Upper lobe of left lung (tissue), 6 donors: ENCODE measurements around the gene CRYGD. TPM values are rescaled to one million over a fixed set of nuclear protein-coding genes. Genes with fewer than 3 reads are reported as not detected.
"Not testable (repeated sequence)": the region's sequence is repeated elsewhere in the genome, so short reads cannot be mapped to it uniquely, and the experiment has no call there.

Source experiments
- ATAC-seq, 2 donors: fragments of 200-7000 bp; cut with Tn5 transposase; one replicate each; pipeline ENCODE4 v1.9.1; 2022; ENCODE audit warnings: mild to moderate bottlenecking in 2 of 2, moderate library complexity in 2 of 2; ENCODE audit not compliant: low FRiP score in 2 of 2
- DNase-seq, 2 donors: peaks; one replicate each; pipeline ENCODE4 v3.0.0-alpha.2; 2019 to 2020
- H3K27ac ChIP-seq, 4 donors: fragments of 200-600 bp; sonication (generic); one replicate each; pipeline ENCODE4 v1.5.1; 2016 to 2019
- H3K27me3 ChIP-seq, 4 donors: fragments of 200-600 bp; sonication (generic); one replicate each; pipeline ENCODE4 v1.5.1; 2017 to 2019
- H3K36me3 ChIP-seq, 4 donors: fragments of 200-600 bp; sonication (generic); one replicate each; pipeline ENCODE4 v1.5.1; 2016 to 2019
- H3K4me1 ChIP-seq, 4 donors: fragments of 200-600 bp; sonication (generic); one replicate each; pipeline ENCODE4 v1.5.1; 2018 to 2019
- H3K4me3 ChIP-seq, 4 donors: fragments of 200-600 bp; sonication (generic); one replicate each; pipeline ENCODE4 v1.5.1; 2017 to 2019; ENCODE audit warnings: mild to moderate bottlenecking in 2 of 4, moderate library complexity in 1 of 4
- H3K9me3 ChIP-seq, 4 donors: fragments of 200-600 bp; sonication (generic); one replicate each; pipeline ENCODE4 v1.5.1; 2018 to 2019
- CTCF ChIP-seq, 6 experiments: fragments of 450-650 bp in 4 of 6; fragments of 200-600 bp in 2 of 6; sonication (generic) in 2 of 6; IDR thresholded peaks; one replicate each; pipeline ENCODE4 v1.5.1; 2016 to 2019; ENCODE audit warnings: antibody characterized with exemption in 6 of 6
- EP300 ChIP-seq, 4 donors: sonication (generic); formaldehyde crosslinking; IDR thresholded peaks; one replicate each; pipeline ENCODE4 v1.5.1; 2017; ENCODE audit warnings: antibody characterized with exemption in 4 of 4, control low read depth in 2 of 4
- POLR2A ChIP-seq, 4 donors: fragments of 450-650 bp; IDR thresholded peaks; one replicate each; pipeline ENCODE4 v1.5.1; 2016 to 2017; ENCODE audit warnings: antibody characterized with exemption in 4 of 4, mild to moderate bottlenecking in 2 of 4
- POLR2AphosphoS5 ChIP-seq, 2 donors: sonication (generic); formaldehyde crosslinking; IDR thresholded peaks; one replicate each; pipeline ENCODE4 v1.5.1; 2017; ENCODE audit warnings: antibody characterized with exemption in 2 of 2
- WGBS, 2 donors: methylation state at CpG; one replicate each; pipeline ENCODE4 v1.1.5; 2017 to 2018; 5-methylcytosine and 5-hydroxymethylcytosine counted together
- total RNA-seq, 6 donors: library from RNA; depleted of rRNA in 4 of 6; stranded (reverse); fragments of >200 nt in 4 of 6; gene quantifications; one replicate each; pipeline versions ENCODE4 v1.1.0 to v1.2.1, GENCODE V29; 2016 to 2021
- donor health status: DM: no; HTN: no; CAD: no; lungs with moderate emphysema.
- donor health status: DM: no; HTN: yes; CAD: no; lungs with severe emphysema.

The CRYGD gene
- total RNA-seq, 6 donors from 2014 or later = not detected

DNA sequence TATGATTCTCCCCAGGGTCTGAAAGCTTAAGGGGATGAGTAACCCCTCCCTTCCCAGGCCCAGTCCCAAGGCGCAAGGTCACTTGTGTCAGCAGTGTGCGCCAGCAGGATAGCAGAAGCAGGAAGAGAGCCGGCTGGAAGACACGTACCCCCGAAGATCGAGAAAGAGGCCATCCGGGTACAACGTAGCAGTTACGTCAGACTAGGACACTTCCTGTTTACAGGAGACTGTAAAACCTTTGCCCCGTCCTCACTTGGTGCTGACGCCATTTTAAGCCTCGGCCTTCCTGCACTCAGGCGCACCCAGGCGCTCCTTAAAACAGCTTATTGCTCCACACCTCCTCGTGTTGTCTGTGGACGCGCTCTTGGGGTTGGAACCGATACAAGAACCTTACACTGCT, 15.1 kb upstream of the CRYGD start:
- ATAC-seq (no peak), DNase-seq (no peak)
- WGBS, 2 donors = 83 to 85% methylated on average over 18 of the region's 18 CpGs
- TF ChIP-seq POLR2A (IDR thresholded peaks at IDR 0.05) = no peak
- no peak for TF ChIP-seq EP300 (IDR thresholded peaks at IDR 0.05)
- no peak for TF ChIP-seq POLR2AphosphoS5 (IDR thresholded peaks at IDR 0.05)
- TF ChIP-seq CTCF (IDR thresholded peaks at IDR 0.05) = no peak
- H3K27ac ChIP-seq = no peak overlapping the region
- no peaks in the 10 kb centered on the region for H3K27me3 ChIP-seq
- no peaks in the 10 kb centered on the region for H3K36me3 ChIP-seq
- H3K4me1 ChIP-seq = no peaks in the 10 kb centered on the region
- no peak overlapping the region for H3K4me3 ChIP-seq
- H3K9me3 ChIP-seq = no peaks in the 10 kb centered on the region

- H3K9me3 ChIP-seq, H3K4me1 ChIP-seq, ATAC-seq, H3K27ac ChIP-seq, DNase-seq, H3K27me3 ChIP-seq, H3K4me3 ChIP-seq, H3K36me3 ChIP-seq: not testable (repeated sequence)
- 95% methylated on average over 7 of the region's 7 CpGs for WGBS, 2 donors
Observed at GRCh38 chr2:208138334-208138733, 14.0 kb upstream of the CRYGD start.

- Histone ChIP-seq H3K4me3 (no peak overlapping the region), H3K27me3 (no peaks in the 10 kb centered on the region), H3K36me3 (no peaks in the 10 kb centered on the region), H3K9me3 (no peaks in the 10 kb centered on the region), H3K4me1 (no peaks in the 10 kb centered on the region), H3K27ac (no peak overlapping the region)
- DNase-seq (no peak), ATAC-seq (no peak)
- WGBS, 2 donors = 100% methylated on average over 2 of the region's 2 CpGs; no CpG with 5 or more reads in 1 of the 2 donors
- TF ChIP-seq CTCF (IDR thresholded peaks at IDR 0.05) (no peak), EP300 (IDR thresholded peaks at IDR 0.05) (no peak), POLR2A (IDR thresholded peaks at IDR 0.05) (no peak), POLR2AphosphoS5 (IDR thresholded peaks at IDR 0.05) (no peak)
Observed at GRCh38 chr2:208136716-208137094, 12.4 kb upstream of the CRYGD start.

DNA sequence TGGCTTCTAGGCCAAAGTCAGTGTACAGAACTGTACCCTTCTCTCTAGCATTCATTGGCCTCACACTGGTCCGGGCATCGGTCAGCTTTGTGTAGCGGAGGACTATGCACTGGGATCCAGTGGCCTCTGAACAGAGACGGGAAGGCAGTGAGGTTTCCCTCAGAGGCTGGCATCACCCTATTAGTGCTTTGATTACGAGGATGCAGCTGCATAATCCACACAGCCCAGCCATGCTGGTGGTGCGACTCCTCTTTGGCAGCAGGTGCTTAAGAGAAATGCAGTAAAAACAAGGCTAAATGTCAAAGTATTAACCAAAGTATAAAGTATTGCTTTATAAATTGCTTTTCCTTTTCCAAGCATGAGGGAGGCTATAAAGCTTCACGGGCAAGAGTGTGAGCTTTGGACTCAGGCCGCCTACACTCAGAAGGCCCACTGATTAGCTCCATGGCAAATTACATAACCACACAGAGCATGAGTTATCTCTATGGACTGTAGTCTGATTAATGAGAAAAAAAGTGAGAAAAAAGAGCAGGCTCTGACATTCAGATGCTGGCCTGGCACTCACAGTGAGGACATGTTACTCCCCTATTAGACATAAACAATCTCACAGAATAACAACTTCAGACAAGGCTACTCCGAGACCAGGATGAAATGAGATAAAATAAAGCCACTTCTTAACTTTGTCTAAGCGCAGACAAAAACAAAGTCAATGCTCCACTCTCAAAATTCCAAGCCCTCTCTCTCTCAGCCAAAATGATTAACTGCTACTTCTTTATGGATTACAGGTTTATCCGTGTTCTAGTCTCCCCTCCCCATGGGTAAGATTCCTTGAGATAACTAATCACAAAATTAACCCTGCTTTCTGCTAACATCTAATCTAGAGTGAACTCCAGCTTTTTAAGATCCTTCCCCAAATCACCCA, 11.7 kb upstream of the CRYGD start:
- H3K27ac ChIP-seq = no peak overlapping the region
- ATAC-seq = no peak

More for the DNA sequence above, 11.7 kb upstream of the CRYGD start:
- Histone ChIP-seq H3K36me3 (no peaks in the 10 kb centered on the region), H3K9me3 (no peaks in the 10 kb centered on the region), H3K27me3 (no peaks in the 10 kb centered on the region), H3K4me1 (no peaks in the 10 kb centered on the region), H3K4me3 (no peak overlapping the region)
- TF ChIP-seq POLR2AphosphoS5 (IDR thresholded peaks at IDR 0.05) (no peak), CTCF (IDR thresholded peaks at IDR 0.05) (no peak), POLR2A (IDR thresholded peaks at IDR 0.05) (no peak), EP300 (IDR thresholded peaks at IDR 0.05) (no peak)
- DNase-seq = no peak
- 74 to 91% methylated on average over 8 to 11 of the region's 11 CpGs for WGBS, 2 donors
